Activated CD8-positive, alpha-beta T cell treated with anti-CD3 and anti-CD28 coated beads, Interleukin-2, amount 10 ng/mL, durations not matched to agents 7 days and 5 days (primary cell): ENCODE data around the gene MRFAP1. TPM values are rescaled to one million over a fixed set of nuclear protein-coding genes. Genes with fewer than 3 reads are reported as not detected.
"Not testable (repeated sequence)": the region's sequence is repeated elsewhere in the genome, so short reads cannot be mapped to it uniquely, and the experiment has no call there.

Source experiments
- ATAC-seq: fragments of 150-1000 bp; cut with Tn5 transposase; one replicate; pipeline ENCODE4 v1.10.0; 2021; ENCODE audit warnings: moderate library complexity
- CTCF ChIA-PET: fragments of 350-600 bp; sonication (Branson Sonifier 250); formaldehyde crosslinking; loops from one replicate; lab custom pipeline; 2021; ENCODE audit warnings: antibody characterized with exemption; lab: Charles Lee
- POLR2A ChIA-PET: fragments of 350-600 bp; sonication (Branson Sonifier 250); formaldehyde crosslinking; loops from one replicate; lab custom pipeline; 2021; ENCODE audit warnings: antibody characterized with exemption; lab: Charles Lee
- DNase-seq: peaks from one replicate; pipeline ENCODE4 v3.0.0-alpha.2; 2020
- H3K27ac Mint-ChIP-seq: one replicate; pipeline ENCODE4 v1.8.0; 2021; ENCODE audit warnings: mild to moderate bottlenecking, mixed read lengths
- H3K27me3 Mint-ChIP-seq: one replicate; pipeline ENCODE4 v1.8.0; 2021; ENCODE audit warnings: low read depth, mixed read lengths
- H3K36me3 Mint-ChIP-seq: one replicate; pipeline ENCODE4 v1.8.0; 2021; ENCODE audit warnings: low read depth, mixed read lengths
- H3K4me1 Mint-ChIP-seq: one replicate; pipeline ENCODE4 v1.8.0; 2021; ENCODE audit warnings: low read depth, mixed read lengths
- H3K4me3 Mint-ChIP-seq: one replicate; pipeline ENCODE4 v1.8.0; 2021; ENCODE audit warnings: mild to moderate bottlenecking, mixed read lengths
- H3K9me3 Mint-ChIP-seq: one replicate; pipeline ENCODE4 v1.8.0; 2022; ENCODE audit warnings: mixed read lengths; ENCODE audit not compliant: insufficient read depth
- total RNA-seq, 2 experiments: library from RNA; stranded (reverse); gene quantifications; one replicate each; pipeline ENCODE4 v1.2.3, GENCODE V29; 2021

The MRFAP1 gene
- total RNA-seq, 2 experiments from 2014 or later, result 105 TPM

GRCh38 chr4:6643141-6643847 lies 2.8 kb downstream of the MRFAP1 start:
- ChIA-PET POLR2A (interaction anchor here (0.5 to 5.2 kb wide), 4 partner anchors 16 to 488 kb away, joined by 3 to 65 read pairs (median 15); a partner anchor contains a TSS), CTCF (interaction anchor here (0.7 to 2.0 kb wide), 2 partner anchors 15 to 65 kb away, joined by 3 to 6 read pairs; no protein-coding TSS in a partner anchor)
- Mint-ChIP-seq H3K9me3 (no peaks in the 10 kb centered on the region), H3K27me3 (no peaks in the 10 kb centered on the region), H3K4me1 (peaks cover 25% of the 10 kb centered on the region), H3K27ac (no peak overlapping the region), H3K36me3 (peaks cover 36% of the 10 kb centered on the region), H3K4me3 (peak overlapping the region; percentile 97)
- no peak for DNase-seq
- ATAC-seq, result no peak

- Mint-ChIP-seq H3K27ac (no peak overlapping the region), H3K9me3 (no peaks in the 10 kb centered on the region), H3K27me3 (no peaks in the 10 kb centered on the region), H3K4me1 (peaks cover 21% of the 10 kb centered on the region), H3K4me3 (no peak overlapping the region), H3K36me3 (peaks cover 36% of the 10 kb centered on the region)
- ChIA-PET CTCF (interaction anchor here (1.0 to 1.1 kb wide), 2 partner anchors 29 to 50 kb away, joined by 3 read pairs; no protein-coding TSS in a partner anchor), POLR2A (interaction anchor here (1.3 to 1.6 kb wide), 2 partner anchors 13 to 28 kb away, joined by 5 to 8 read pairs; a partner anchor contains a TSS)
- ATAC-seq (no peak), DNase-seq (no peak)
Observed at GRCh38 chr4:6644792-6645530, 4.5 kb downstream of the MRFAP1 start.

GRCh38 chr4:6647169-6647568 lies 6.7 kb downstream of the MRFAP1 start:
- H3K27ac Mint-ChIP-seq, result no peak overlapping the region
- H3K4me3 Mint-ChIP-seq, result no peak overlapping the region
- ATAC-seq (no peak), DNase-seq (no peak)
- POLR2A ChIA-PET, result interaction anchor here (0.8 to 1.8 kb wide), 2 partner anchors 26 to 62 kb away, joined by 4 to 8 read pairs; a partner anchor contains a TSS
- H3K27me3 Mint-ChIP-seq, result no peaks in the 10 kb centered on the region
- CTCF ChIA-PET, result interaction anchor here (1.2 kb wide), 1 partner anchor 73 kb away, joined by 3 read pairs; no protein-coding TSS in a partner anchor
- no peaks in the 10 kb centered on the region for H3K9me3 Mint-ChIP-seq
- peaks cover 12% of the 10 kb centered on the region for H3K4me1 Mint-ChIP-seq
- H3K36me3 Mint-ChIP-seq, result peaks cover 17% of the 10 kb centered on the region

- no peak for ATAC-seq
- H3K4me3 Mint-ChIP-seq, result no peak overlapping the region
- CTCF ChIA-PET, result interaction anchor here (1.2 kb wide), 1 partner anchor 73 kb away, joined by 3 read pairs; no protein-coding TSS in a partner anchor
- peaks cover 11% of the 10 kb centered on the region for H3K36me3 Mint-ChIP-seq
- H3K4me1 Mint-ChIP-seq, result peaks cover 6% of the 10 kb centered on the region
- H3K9me3 Mint-ChIP-seq, result no peaks in the 10 kb centered on the region
- no peak overlapping the region for H3K27ac Mint-ChIP-seq
- no peak for DNase-seq
- POLR2A ChIA-PET, result interaction anchor here (1.8 kb wide), 1 partner anchor 26 kb away, joined by 8 read pairs; a partner anchor contains a TSS
- no peaks in the 10 kb centered on the region for H3K27me3 Mint-ChIP-seq
Observed at GRCh38 chr4:6647582-6648230, 7.2 kb downstream of the MRFAP1 start.

DNA sequence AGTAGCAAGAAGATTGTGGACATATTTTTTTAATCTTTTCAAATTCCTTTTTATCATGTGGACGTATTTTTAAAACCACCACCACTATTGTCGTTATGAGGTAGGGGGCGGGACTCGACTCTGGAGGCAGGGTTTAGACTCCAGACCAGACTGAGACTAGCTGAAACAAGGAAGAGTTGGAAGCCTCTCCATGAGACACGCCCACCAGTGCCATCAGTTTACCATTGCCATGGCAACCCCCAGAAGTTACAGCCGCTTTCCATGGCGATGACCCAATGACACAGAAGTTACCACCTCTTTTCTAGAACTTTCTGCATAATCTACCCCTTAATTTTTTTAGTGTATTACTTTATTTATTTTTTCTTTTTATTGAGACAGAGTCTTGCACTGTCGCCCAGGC lies 8.7 kb downstream of the MRFAP1 start:
- Mint-ChIP-seq H3K27me3 (no peaks in the 10 kb centered on the region), H3K4me3 (no peak overlapping the region), H3K36me3 (no peaks in the 10 kb centered on the region), H3K9me3 (no peaks in the 10 kb centered on the region), H3K27ac (no peak overlapping the region), H3K4me1 (no peaks in the 10 kb centered on the region)
- CTCF ChIA-PET, result no interaction called here
- DNase-seq (no peak), ATAC-seq (no peak)
- POLR2A ChIA-PET, result no interaction called here

DNA sequence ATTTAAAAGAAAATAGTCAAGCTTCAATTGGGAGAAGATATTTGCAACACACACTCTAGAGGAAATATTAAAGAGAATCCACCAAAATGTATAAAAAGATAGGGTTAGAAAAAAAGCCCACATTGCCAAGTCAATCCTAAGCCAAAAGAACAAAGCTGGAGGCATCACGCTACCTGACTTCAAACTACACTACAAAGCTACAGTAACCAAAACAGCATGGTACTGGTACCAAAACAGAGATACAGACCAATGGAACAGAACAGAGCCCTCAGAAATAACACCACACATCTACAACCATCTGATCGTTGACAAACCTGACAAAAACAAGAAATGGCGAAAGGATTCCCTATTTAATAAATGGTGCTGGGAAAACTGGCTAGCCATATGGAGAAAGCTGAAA lies 13.7 kb downstream of the MRFAP1 start:
- peaks cover 18% of the 10 kb centered on the region for H3K4me1 Mint-ChIP-seq
- H3K27me3 Mint-ChIP-seq, DNase-seq, POLR2A ChIA-PET, H3K27ac Mint-ChIP-seq, ATAC-seq, H3K4me3 Mint-ChIP-seq, H3K9me3 Mint-ChIP-seq, H3K36me3 Mint-ChIP-seq: not testable (repeated sequence)
- CTCF ChIA-PET, result interaction anchor here (1.1 to 1.5 kb wide), 3 partner anchors 9 to 26 kb away, joined by 3 to 5 read pairs (median 3); no protein-coding TSS in a partner anchor

- H3K36me3 Mint-ChIP-seq, H3K27me3 Mint-ChIP-seq, H3K27ac Mint-ChIP-seq, H3K9me3 Mint-ChIP-seq, CTCF ChIA-PET, ATAC-seq, DNase-seq, H3K4me3 Mint-ChIP-seq: not testable (repeated sequence)
- H3K4me1 Mint-ChIP-seq, result peaks cover 18% of the 10 kb centered on the region
- POLR2A ChIA-PET, result interaction anchor here (1.4 kb wide), 1 partner anchor 14 kb away, joined by 10 read pairs; the partner anchor contains the start of gene MRFAP1
Observed at GRCh38 chr4:6655291-6655690, 14.8 kb downstream of the MRFAP1 start.

GRCh38 chr4:6655924-6656323 lies 15.4 kb downstream of the MRFAP1 start:
- Mint-ChIP-seq H3K36me3 (no peaks in the 10 kb centered on the region), H3K27me3 (peaks cover 8% of the 10 kb centered on the region), H3K27ac (no peak overlapping the region), H3K4me3 (no peak overlapping the region), H3K9me3 (no peaks in the 10 kb centered on the region), H3K4me1 (peaks cover 18% of the 10 kb centered on the region)
- no peak for DNase-seq
- ChIA-PET CTCF (interaction anchor here (1.1 kb wide), 1 partner anchor 14 kb away, joined by 3 read pairs; no protein-coding TSS in a partner anchor), POLR2A (interaction anchor here (1.4 kb wide), 1 partner anchor 15 kb away, joined by 10 read pairs; the partner anchor contains the start of gene MRFAP1)
- ATAC-seq, result no peak

DNA sequence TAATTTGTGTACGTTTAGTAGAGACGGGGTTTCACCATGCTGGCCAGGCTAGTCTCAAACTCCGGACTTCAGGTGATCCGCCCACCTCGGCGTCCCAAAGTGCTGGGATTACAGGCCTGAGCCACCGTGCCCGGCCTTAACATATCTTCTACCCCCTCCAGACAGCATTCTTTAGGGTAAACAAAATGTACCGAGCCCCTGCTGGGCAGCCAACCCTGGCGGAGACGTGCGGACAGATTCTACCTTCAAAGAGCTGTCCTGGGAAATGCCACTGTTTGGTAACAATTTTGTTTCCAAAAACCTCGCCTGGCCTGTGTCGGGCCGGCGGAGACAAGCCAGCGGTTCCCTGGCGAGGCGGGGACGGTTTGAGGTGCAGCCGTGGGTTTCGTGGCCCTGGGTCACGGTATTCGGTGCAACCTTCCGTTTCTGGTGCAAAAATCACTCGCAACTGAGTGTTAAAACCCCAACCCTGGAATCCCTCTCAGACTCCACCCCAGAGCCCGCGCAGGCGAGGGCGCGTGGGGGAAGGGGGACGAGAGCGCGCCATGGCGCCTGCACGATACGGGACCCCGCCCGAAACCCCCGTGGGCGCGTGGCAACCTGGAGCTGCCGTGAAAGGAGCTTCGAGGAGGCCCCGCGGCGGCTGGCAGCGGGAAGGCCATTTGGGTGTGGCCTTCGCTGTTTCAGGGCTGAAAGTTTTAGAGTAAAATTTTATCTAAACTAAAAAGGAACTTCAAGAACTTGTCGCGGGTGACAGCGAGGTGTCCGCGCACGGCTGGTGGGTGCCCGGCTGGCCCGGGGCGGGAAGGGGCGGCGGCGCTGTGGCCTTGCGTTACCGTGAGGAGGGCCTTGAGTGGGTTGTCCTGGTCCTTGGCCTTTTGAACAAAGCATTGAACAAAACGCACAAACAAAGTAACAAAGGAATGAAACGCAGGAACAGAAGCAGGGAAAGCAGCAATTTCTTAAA lies 17.0 kb downstream of the MRFAP1 start:
- no peaks in the 10 kb centered on the region for H3K9me3 Mint-ChIP-seq
- DNase-seq (no peak), ATAC-seq (no peak)
- H3K27me3 Mint-ChIP-seq, result peaks cover 20% of the 10 kb centered on the region
- H3K36me3 Mint-ChIP-seq, result no peaks in the 10 kb centered on the region
- H3K4me1 Mint-ChIP-seq, result peaks cover 18% of the 10 kb centered on the region
- ChIA-PET POLR2A (interaction anchor here (1.1 kb wide), 1 partner anchor 13 kb away, joined by 5 read pairs; no protein-coding TSS in a partner anchor), CTCF (interaction anchor here (0.9 to 1.8 kb wide), 4 partner anchors 14 to 216 kb away, joined by 3 to 6 read pairs (median 4); a partner anchor contains a TSS)
- H3K27ac Mint-ChIP-seq, result no peak overlapping the region
- no peak overlapping the region for H3K4me3 Mint-ChIP-seq

- Mint-ChIP-seq H3K4me1 (peaks cover 18% of the 10 kb centered on the region), H3K27ac (no peak overlapping the region), H3K27me3 (peaks cover 27% of the 10 kb centered on the region), H3K4me3 (peak overlapping the region; percentile 36), H3K36me3 (no peaks in the 10 kb centered on the region), H3K9me3 (no peaks in the 10 kb centered on the region)
- ATAC-seq (peak; percentile 26), DNase-seq (no peak)
- POLR2A ChIA-PET, result interaction anchor here (1.1 to 2.2 kb wide), 2 partner anchors 13 to 17 kb away, joined by 5 to 16 read pairs; partner anchors contain the start of gene MRFAP1
- CTCF ChIA-PET, result interaction anchor here (0.9 to 1.8 kb wide), 4 partner anchors 15 to 216 kb away, joined by 3 to 6 read pairs (median 4); no protein-coding TSS in a partner anchor
Observed at GRCh38 chr4:6658209-6658595, 17.7 kb downstream of the MRFAP1 start.
